H1 (cell line): ENCODE data around the gene CIROP. TPM values are rescaled to one million over a fixed set of nuclear protein-coding genes. Genes with fewer than 3 reads are reported as not detected.

Experiments
- ATF2 ChIP-seq: IDR thresholded peaks from 2 replicates; pipeline ENCODE4 v1.6.1; 2012; ENCODE audit warnings: low read length, inconsistent platforms
- GABPA ChIP-seq: IDR thresholded peaks from 2 replicates; pipeline ENCODE4 v1.6.1; 2011; ENCODE audit warnings: mild to moderate bottlenecking, low read length, moderate library complexity, borderline replicate concordance; ENCODE audit not compliant: insufficient read depth
- KDM1A ChIP-seq: fragments of 200-600, 300-600 bp; sonication (generic); IDR thresholded peaks from 2 replicates; pipeline ENCODE4 v1.7.1; 2016; ENCODE audit warnings: mild to moderate bottlenecking, low read length, borderline replicate concordance
- POLR2A ChIP-seq, 2 experiments: IDR thresholded peaks; 1 replicate in 1 of 2; 2 replicates in 1 of 2; pipeline ENCODE4 v1.6.1; 2011; ENCODE audit warnings: low read depth in 2 of 2, low read length in 2 of 2, mild to moderate bottlenecking in 2 of 2; ENCODE audit errors: control extremely low read depth in 1 of 2
- TBP ChIP-seq: IDR thresholded peaks from 2 replicates; pipeline ENCODE4 v1.6.1; 2011; ENCODE audit warnings: low read depth, low read length, improper control_type of control experiment
- ZNF274 ChIP-seq: IDR thresholded peaks from 2 replicates; pipeline ENCODE4 v1.7.0; 2012; ENCODE audit warnings: low read length, borderline replicate concordance; ENCODE audit errors: extremely low read depth
- polyA plus RNA-seq, 7 experiments: library from polyadenylated mRNA; depleted of rRNA in 3 of 7; stranded (reverse) in 5 of 7; unstranded in 2 of 7; fragments of >200 nt in 5 of 7; fragments of 200-250 nt in 2 of 7; gene quantifications; 1 replicate in 5 of 7; 2 replicates in 1 of 7; 4 replicates in 1 of 7; pipeline versions ENCODE4 v1.2.1 to v1.2.3, GENCODE V29; 2011 to 2013; ENCODE audit warnings: missing spikeins in 2 of 7, mixed read lengths in 2 of 7
- total RNA-seq: library from RNA; stranded (reverse); fragmentation: NEBNext Ultra II Directional; extraction: Animal tissue kit (Norgen Biotek cat#: 25700); gene quantifications from 2 replicates; pipeline ENCODE4 v1.2.1, GENCODE V29; 2021

Gene CIROP
- total and polyA plus RNA-seq, 2 of the 8 experiments (the other 6 are each of a cell fraction or from before 2014, with no cell fraction given), result 0.06 TPM; not detected in 1

- TF ChIP-seq ATF2 (no peak), POLR2A (IDR thresholded peaks at IDR 0.05; ENCODE audit: control extremely low read depth in 1 of 2, low read depth in 2 of 2, low read length in 2 of 2) (no peak), GABPA (no peak), TBP (no peak), ZNF274 (no peak), KDM1A (no peak)
- TF ChIP-seq, all 59 proteins: peak for 0
Observed at GRCh38 chr14:23085458-23085857, 19.3 kb downstream of the CIROP start (continued).
